IMR-90 (cell line): Measurements from ENCODE around the gene CNTN5.

Experiments
- BHLHE40 ChIP-seq: fragments of 150-350 bp; IDR thresholded peaks from 2 replicates; pipeline ENCODE4 v1.6.1; 2016; ENCODE audit warnings: mild to moderate bottlenecking, low read depth, low read length
- CEBPB ChIP-seq: IDR thresholded peaks from 2 replicates; pipeline ENCODE4 v1.6.1; 2012; ENCODE audit warnings: low read depth, low read length, improper control_type of control experiment
- FOS ChIP-seq: fragments of 150-350 bp; IDR thresholded peaks from 2 replicates; pipeline ENCODE4 v1.6.1; 2016; ENCODE audit warnings: low read depth, low read length
- MXI1 ChIP-seq: IDR thresholded peaks from 2 replicates; pipeline ENCODE4 v1.6.1; 2012; ENCODE audit warnings: low read depth, mild to moderate bottlenecking, low read length, moderate library complexity, borderline replicate concordance
- POLR2A ChIP-seq: IDR thresholded peaks from 2 replicates; pipeline ENCODE4 v1.6.1; 2012; ENCODE audit warnings: mild to moderate bottlenecking, low read depth, low read length
- RAD21 ChIP-seq: IDR thresholded peaks from 2 replicates; pipeline ENCODE4 v1.6.1; 2012; ENCODE audit warnings: low read length, improper control_type of control experiment
- RFX5 ChIP-seq: IDR thresholded peaks from 2 replicates; pipeline ENCODE4 v1.8.0; 2012; ENCODE audit warnings: low read depth, mild to moderate bottlenecking, low read length, moderate library complexity
- TF ChIP-seq, protein P1 (sequence below): conservative IDR thresholded peaks from 2 replicates; pipeline ENCODE4 v1.5.1; 2012; ENCODE audit warnings: mild to moderate bottlenecking, low read depth, low read length, improper control_type of control experiment
- TF ChIP-seq, protein P2 (sequence below): fragments of 150-350 bp; IDR thresholded peaks from 2 replicates; pipeline ENCODE4 v1.6.1; 2017; ENCODE audit warnings: mild to moderate bottlenecking, antibody characterized with exemption, low read length, low read depth
- TF ChIP-seq, protein P3 (sequence below): fragments of 150-350 bp; IDR thresholded peaks from 2 replicates; pipeline ENCODE4 v1.6.1; 2016; ENCODE audit warnings: low read depth, mild to moderate bottlenecking, low read length, moderate library complexity, borderline replicate concordance

DNA sequence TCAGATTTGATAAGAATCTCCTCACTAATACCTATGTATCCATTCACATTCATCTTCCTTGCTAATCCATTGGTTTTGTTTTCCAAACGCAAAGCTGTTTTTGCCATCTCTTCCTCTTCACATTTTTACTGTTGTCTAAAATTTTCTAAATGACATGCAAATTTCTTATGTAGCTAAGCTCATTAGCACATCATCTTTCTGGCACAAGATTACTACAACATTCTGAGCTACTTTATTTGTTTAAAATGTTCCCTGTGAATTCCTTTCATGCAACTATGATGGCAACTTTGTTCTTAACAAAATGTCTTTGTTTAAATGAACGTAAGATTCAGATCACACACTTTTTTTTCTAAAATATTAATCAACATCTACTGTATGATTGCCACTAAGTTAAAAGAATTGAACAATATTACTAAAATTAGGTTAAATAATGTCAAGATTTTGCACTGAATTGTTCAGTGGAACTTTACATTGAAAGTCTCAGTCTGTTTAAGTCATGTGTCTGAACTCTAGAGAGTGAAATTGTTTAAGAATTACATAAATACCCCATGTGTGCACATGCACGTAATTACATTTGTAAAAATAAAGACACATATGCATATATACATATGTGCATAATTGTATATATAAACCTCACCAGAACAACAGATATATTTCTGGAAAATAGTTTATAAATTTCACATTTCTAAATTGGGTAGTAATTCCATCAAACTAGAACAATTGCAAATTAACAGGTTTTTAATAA, 688.4 kb downstream of the CNTN5 start:
- TF ChIP-seq, protein P1, sequence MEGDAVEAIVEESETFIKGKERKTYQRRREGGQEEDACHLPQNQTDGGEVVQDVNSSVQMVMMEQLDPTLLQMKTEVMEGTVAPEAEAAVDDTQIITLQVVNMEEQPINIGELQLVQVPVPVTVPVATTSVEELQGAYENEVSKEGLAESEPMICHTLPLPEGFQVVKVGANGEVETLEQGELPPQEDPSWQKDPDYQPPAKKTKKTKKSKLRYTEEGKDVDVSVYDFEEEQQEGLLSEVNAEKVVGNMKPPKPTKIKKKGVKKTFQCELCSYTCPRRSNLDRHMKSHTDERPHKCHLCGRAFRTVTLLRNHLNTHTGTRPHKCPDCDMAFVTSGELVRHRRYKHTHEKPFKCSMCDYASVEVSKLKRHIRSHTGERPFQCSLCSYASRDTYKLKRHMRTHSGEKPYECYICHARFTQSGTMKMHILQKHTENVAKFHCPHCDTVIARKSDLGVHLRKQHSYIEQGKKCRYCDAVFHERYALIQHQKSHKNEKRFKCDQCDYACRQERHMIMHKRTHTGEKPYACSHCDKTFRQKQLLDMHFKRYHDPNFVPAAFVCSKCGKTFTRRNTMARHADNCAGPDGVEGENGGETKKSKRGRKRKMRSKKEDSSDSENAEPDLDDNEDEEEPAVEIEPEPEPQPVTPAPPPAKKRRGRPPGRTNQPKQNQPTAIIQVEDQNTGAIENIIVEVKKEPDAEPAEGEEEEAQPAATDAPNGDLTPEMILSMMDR: no peak
- TF ChIP-seq POLR2A: no peak
- no peak for TF ChIP-seq MXI1
- TF ChIP-seq, protein P2, sequence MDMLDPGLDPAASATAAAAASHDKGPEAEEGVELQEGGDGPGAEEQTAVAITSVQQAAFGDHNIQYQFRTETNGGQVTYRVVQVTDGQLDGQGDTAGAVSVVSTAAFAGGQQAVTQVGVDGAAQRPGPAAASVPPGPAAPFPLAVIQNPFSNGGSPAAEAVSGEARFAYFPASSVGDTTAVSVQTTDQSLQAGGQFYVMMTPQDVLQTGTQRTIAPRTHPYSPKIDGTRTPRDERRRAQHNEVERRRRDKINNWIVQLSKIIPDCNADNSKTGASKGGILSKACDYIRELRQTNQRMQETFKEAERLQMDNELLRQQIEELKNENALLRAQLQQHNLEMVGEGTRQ: no peak
- TF ChIP-seq RFX5: no peak
- no peak for TF ChIP-seq BHLHE40
- TF ChIP-seq CEBPB: no peak
- TF ChIP-seq, protein P3, sequence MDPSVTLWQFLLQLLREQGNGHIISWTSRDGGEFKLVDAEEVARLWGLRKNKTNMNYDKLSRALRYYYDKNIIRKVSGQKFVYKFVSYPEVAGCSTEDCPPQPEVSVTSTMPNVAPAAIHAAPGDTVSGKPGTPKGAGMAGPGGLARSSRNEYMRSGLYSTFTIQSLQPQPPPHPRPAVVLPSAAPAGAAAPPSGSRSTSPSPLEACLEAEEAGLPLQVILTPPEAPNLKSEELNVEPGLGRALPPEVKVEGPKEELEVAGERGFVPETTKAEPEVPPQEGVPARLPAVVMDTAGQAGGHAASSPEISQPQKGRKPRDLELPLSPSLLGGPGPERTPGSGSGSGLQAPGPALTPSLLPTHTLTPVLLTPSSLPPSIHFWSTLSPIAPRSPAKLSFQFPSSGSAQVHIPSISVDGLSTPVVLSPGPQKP: no peak
- TF ChIP-seq FOS: no peak
- TF ChIP-seq RAD21: no peak
